Panc1 (cell line): ENCODE data around the gene SPAG4.

Experiments
- POLR2AphosphoS5 ChIP-seq: IDR thresholded peaks from 2 replicates; pipeline ENCODE4 v1.6.1; 2012; ENCODE audit warnings: mild to moderate bottlenecking, low read depth, low read length, moderate library complexity
- TF ChIP-seq, protein P1 (sequence below): fragments of 450-650 bp; IDR thresholded peaks from 2 replicates; pipeline ENCODE4 v1.5.1; 2017; ENCODE audit warnings: mild to moderate bottlenecking
- TF ChIP-seq, protein P2 (sequence below), 2 experiments: IDR thresholded peaks; 2 replicates each; pipeline ENCODE4 v1.6.1; 2011 to 2012; ENCODE audit warnings: low read depth in 2 of 2, control low read depth in 1 of 2, low read length in 1 of 2, mild to moderate bottlenecking in 1 of 2, moderate library complexity in 1 of 2; ENCODE audit not compliant: insufficient read depth in 1 of 2

DNA sequence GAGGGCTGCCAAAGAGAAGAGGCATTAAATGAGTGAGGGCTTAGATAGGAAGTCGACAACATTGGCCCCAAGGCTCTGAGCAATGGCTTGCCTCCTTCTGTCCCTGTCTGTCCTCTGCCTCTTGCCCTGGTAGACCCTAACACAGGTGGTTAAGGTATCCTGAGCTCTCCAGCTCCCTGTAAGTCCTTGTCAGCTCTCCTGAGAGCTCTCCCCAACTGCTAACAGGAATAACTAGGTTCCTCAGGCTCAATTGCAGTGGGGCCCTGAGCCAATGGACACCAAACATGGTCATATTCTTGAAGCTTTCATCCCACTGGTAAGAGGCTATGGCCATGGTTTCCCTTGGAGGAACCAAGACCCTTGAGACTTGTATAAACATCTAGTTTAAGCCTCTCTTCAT is 54.1 kb downstream of the SPAG4 start:
- TF ChIP-seq, protein P1, sequence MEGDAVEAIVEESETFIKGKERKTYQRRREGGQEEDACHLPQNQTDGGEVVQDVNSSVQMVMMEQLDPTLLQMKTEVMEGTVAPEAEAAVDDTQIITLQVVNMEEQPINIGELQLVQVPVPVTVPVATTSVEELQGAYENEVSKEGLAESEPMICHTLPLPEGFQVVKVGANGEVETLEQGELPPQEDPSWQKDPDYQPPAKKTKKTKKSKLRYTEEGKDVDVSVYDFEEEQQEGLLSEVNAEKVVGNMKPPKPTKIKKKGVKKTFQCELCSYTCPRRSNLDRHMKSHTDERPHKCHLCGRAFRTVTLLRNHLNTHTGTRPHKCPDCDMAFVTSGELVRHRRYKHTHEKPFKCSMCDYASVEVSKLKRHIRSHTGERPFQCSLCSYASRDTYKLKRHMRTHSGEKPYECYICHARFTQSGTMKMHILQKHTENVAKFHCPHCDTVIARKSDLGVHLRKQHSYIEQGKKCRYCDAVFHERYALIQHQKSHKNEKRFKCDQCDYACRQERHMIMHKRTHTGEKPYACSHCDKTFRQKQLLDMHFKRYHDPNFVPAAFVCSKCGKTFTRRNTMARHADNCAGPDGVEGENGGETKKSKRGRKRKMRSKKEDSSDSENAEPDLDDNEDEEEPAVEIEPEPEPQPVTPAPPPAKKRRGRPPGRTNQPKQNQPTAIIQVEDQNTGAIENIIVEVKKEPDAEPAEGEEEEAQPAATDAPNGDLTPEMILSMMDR, result no peak
- no peak for TF ChIP-seq POLR2AphosphoS5
- TF ChIP-seq, protein P2, sequence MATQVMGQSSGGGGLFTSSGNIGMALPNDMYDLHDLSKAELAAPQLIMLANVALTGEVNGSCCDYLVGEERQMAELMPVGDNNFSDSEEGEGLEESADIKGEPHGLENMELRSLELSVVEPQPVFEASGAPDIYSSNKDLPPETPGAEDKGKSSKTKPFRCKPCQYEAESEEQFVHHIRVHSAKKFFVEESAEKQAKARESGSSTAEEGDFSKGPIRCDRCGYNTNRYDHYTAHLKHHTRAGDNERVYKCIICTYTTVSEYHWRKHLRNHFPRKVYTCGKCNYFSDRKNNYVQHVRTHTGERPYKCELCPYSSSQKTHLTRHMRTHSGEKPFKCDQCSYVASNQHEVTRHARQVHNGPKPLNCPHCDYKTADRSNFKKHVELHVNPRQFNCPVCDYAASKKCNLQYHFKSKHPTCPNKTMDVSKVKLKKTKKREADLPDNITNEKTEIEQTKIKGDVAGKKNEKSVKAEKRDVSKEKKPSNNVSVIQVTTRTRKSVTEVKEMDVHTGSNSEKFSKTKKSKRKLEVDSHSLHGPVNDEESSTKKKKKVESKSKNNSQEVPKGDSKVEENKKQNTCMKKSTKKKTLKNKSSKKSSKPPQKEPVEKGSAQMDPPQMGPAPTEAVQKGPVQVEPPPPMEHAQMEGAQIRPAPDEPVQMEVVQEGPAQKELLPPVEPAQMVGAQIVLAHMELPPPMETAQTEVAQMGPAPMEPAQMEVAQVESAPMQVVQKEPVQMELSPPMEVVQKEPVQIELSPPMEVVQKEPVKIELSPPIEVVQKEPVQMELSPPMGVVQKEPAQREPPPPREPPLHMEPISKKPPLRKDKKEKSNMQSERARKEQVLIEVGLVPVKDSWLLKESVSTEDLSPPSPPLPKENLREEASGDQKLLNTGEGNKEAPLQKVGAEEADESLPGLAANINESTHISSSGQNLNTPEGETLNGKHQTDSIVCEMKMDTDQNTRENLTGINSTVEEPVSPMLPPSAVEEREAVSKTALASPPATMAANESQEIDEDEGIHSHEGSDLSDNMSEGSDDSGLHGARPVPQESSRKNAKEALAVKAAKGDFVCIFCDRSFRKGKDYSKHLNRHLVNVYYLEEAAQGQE (IDR thresholded peaks at IDR 0.05; ENCODE audit: insufficient read depth in 1 of 2, low read depth in 2 of 2, low read length in 1 of 2), result no peak
